Muscle layer of duodenum (tissue), 2 donors: ENCODE data around the gene CASQ2.

Source experiments
- H3K27ac ChIP-seq: one replicate; pipeline ENCODE4 v1.7.0; 2013; ENCODE audit warnings: mild to moderate bottlenecking, low read length
- H3K27me3 ChIP-seq: one replicate; pipeline ENCODE4 v1.7.0; 2013; ENCODE audit warnings: low read depth, mild to moderate bottlenecking, control low read depth, low read length
- H3K36me3 ChIP-seq, 2 donors: one replicate each; pipeline ENCODE4 v1.7.0; 2013; ENCODE audit warnings: low read length in 2 of 2, control low read depth in 1 of 2, mild to moderate bottlenecking in 1 of 2; ENCODE audit not compliant: insufficient read depth in 2 of 2, control insufficient read depth in 1 of 2
- H3K4me1 ChIP-seq, 2 donors: one replicate each; pipeline ENCODE4 v1.7.0; 2013; ENCODE audit warnings: low read length in 2 of 2, mild to moderate bottlenecking in 2 of 2, control low read depth in 1 of 2, moderate library complexity in 1 of 2; ENCODE audit not compliant: insufficient read depth in 2 of 2, control insufficient read depth in 1 of 2
- H3K4me3 ChIP-seq, 2 donors: one replicate each; pipeline ENCODE4 v1.7.0; 2013; ENCODE audit warnings: low read length in 2 of 2, low read depth in 1 of 2, mild to moderate bottlenecking in 1 of 2
- H3K9me3 ChIP-seq, 2 donors: one replicate each; pipeline ENCODE4 v1.7.0; 2013; ENCODE audit warnings: low read length in 2 of 2, control low read depth in 1 of 2, mild to moderate bottlenecking in 1 of 2; ENCODE audit not compliant: control insufficient read depth in 1 of 2
- donor health status: healthy.

The CASQ2 gene

GRCh38 chr1:115768549-115768948 is at the start of gene CASQ2:
Gene CASQ2 (minus strand): TSS chr1:115768714. CDS start chr1:115768541, 173 bp downstream.
- Histone ChIP-seq H3K4me3 (peak within 1 kb of the TSS; percentile 3 to 52), H3K9me3 (no peaks in the 10 kb centered on the region)

GRCh38 chr1:115815694-115816093 is 47.2 kb upstream of the CASQ2 start:
- Histone ChIP-seq H3K9me3 (no peaks in the 10 kb centered on the region), H3K4me1 (no peaks in the 10 kb centered on the region), H3K4me3 (no peak overlapping the region), H3K27ac (no peak overlapping the region), H3K27me3 (no peaks in the 10 kb centered on the region), H3K36me3 (no peaks in the 10 kb centered on the region)

More at GRCh38 chr1:115768549-115768948, at the start of gene CASQ2:
- Histone ChIP-seq H3K4me1 (peaks cover 5 to 7% of the 10 kb centered on the region in 2 donors), H3K27ac (peak within 1 kb of the TSS; percentile 65), H3K27me3 (no peaks in the 10 kb centered on the region), H3K36me3 (no peaks in the 10 kb centered on the region)

DNA sequence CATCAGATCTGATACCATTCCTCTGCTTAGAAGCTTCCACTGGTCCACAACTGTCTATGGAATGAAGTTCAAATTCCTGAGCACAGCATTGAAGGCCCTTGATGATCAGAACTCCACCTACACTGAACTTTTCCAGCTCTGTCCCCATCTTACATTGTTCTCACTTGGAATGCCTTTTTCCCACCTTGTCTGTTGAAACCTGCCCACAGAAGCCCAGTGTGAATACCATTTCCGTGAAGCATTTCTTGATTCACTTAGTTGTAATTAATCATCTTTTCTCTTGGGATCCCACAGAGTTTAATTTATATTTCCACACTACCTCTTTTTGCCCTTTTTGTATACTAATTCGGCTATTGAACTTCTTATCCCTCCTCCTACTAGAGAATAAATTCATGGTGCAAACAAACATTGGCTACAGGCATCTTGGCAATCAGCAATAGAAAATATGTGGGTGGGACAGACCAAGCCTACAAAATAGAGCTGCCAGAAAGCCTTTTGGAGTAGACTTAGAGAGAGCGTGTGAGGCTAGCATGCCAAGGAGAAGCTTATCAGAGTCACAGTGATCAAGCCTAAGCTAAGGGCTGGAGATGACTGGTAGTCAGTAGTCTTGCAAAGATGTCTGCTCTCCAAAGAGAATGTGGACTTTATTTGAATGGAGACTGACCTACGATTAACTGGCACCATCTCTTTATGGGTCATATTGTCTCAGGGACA is 46.3 kb upstream of the CASQ2 start:
- Histone ChIP-seq H3K27ac (no peak overlapping the region), H3K27me3 (no peaks in the 10 kb centered on the region), H3K4me3 (no peak overlapping the region), H3K4me1 (no peaks in the 10 kb centered on the region), H3K36me3 (no peaks in the 10 kb centered on the region), H3K9me3 (no peaks in the 10 kb centered on the region)

- Histone ChIP-seq H3K27me3 (no peaks in the 10 kb centered on the region), H3K4me3 (no peak overlapping the region), H3K36me3 (no peaks in the 10 kb centered on the region), H3K27ac (no peak overlapping the region), H3K9me3 (no peaks in the 10 kb centered on the region), H3K4me1 (no peaks in the 10 kb centered on the region)
These were observed 45.2 kb upstream of the CASQ2 start for GRCh38 chr1:115813727-115814126.

DNA sequence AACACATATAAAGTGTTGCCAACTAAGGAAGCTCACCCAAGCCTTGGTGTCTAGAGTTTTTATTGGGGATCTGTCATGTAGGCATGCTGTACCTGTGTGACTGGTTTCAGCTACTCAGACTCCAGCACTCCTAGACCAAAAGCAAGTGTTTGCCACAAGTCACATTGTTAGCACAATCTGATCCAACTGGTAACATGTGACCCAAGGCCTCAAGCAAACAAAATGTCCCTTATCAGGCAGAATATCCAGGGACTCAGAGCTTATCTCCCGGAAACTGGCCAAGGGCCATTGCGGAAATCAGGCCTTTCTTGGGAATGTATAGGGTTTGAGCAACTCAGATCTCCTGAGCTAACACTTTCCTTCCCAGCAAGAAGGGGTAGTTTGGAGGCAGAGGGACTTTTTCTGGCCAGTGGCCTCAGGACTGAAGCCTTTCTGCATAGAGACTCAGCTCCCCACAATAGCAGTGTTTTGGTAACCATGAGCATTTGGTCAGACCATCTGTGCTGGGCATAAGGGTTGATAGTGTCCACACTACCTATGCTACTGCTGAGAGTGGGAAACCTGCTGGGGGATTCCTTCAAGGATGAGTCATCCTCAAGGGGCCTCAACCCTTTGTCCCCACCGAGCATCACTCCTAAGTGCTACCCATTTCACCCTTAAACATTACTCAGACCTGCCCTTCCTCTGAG is 42.8 kb upstream of the CASQ2 start:
- no peaks in the 10 kb centered on the region for H3K36me3 ChIP-seq
- H3K4me3 ChIP-seq: no peak overlapping the region
- no peak overlapping the region for H3K27ac ChIP-seq
- no peaks in the 10 kb centered on the region for H3K27me3 ChIP-seq
- no peaks in the 10 kb centered on the region for H3K4me1 ChIP-seq
- H3K9me3 ChIP-seq: no peaks in the 10 kb centered on the region

- Histone ChIP-seq H3K4me1 (no peaks in the 10 kb centered on the region), H3K9me3 (no peaks in the 10 kb centered on the region), H3K36me3 (no peaks in the 10 kb centered on the region), H3K27ac (no peak overlapping the region), H3K27me3 (no peaks in the 10 kb centered on the region), H3K4me3 (no peak overlapping the region)
These were observed 42.1 kb upstream of the CASQ2 start for GRCh38 chr1:115810609-115811008.

GRCh38 chr1:115809847-115810246 is 41.3 kb upstream of the CASQ2 start:
- no peaks in the 10 kb centered on the region for H3K9me3 ChIP-seq
- no peaks in the 10 kb centered on the region for H3K27me3 ChIP-seq

DNA sequence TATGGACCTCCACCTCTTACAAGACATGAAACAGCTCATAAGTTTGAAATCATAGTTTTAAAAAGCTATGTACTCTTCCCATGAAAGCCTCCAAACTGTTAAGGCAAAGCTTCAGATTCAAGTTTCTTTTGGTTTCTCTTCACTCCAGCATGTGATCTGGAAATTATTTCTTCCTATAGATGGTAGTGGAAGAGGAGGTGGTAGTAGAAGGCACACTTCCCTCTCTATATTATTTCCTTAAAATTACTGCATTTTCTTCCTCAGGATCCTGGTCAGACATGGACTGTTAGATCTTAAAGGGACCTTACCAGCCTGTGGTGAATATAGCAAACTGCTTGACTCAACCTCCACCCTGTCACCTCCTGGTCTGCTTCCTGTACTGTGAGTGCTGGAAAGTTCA is 40.6 kb upstream of the CASQ2 start:
- no peaks in the 10 kb centered on the region for H3K4me1 ChIP-seq
- no peak overlapping the region for H3K27ac ChIP-seq
- no peaks in the 10 kb centered on the region for H3K36me3 ChIP-seq
- H3K4me3 ChIP-seq: no peak overlapping the region
- no peaks in the 10 kb centered on the region for H3K9me3 ChIP-seq
- H3K27me3 ChIP-seq: no peaks in the 10 kb centered on the region

More at GRCh38 chr1:115809847-115810246, 41.3 kb upstream of the CASQ2 start:
- no peaks in the 10 kb centered on the region for H3K36me3 ChIP-seq
- H3K4me1 ChIP-seq: no peaks in the 10 kb centered on the region
- no peak overlapping the region for H3K27ac ChIP-seq
- no peak overlapping the region for H3K4me3 ChIP-seq

- Histone ChIP-seq H3K4me3 (no peak overlapping the region), H3K9me3 (no peaks in the 10 kb centered on the region), H3K4me1 (no peaks in the 10 kb centered on the region)
These were observed 39.2 kb upstream of the CASQ2 start for GRCh38 chr1:115807723-115808122.

DNA sequence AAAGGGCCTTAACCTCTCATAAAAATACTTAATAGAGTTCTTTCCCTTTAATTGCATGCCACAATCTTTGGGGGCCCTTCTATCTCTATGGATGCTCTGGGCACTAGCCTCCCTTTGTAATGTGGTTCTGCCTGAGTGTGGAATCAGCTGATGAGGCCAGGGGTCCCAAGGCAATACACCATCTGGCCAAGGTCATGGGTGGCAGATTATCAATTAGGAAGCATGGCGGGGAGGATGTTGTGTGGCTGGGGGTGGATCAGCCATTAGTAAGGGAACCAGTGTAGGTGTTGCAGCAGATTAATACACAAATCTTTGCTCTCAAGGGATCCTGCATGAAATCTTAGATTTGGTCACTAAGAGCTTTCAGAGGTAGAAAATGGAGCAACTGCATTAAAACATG is 37.1 kb upstream of the CASQ2 start:
- Histone ChIP-seq H3K9me3 (no peaks in the 10 kb centered on the region), H3K27me3 (no peaks in the 10 kb centered on the region), H3K4me3 (no peak overlapping the region), H3K36me3 (no peaks in the 10 kb centered on the region), H3K27ac (no peak overlapping the region), H3K4me1 (no peaks in the 10 kb centered on the region)

More at GRCh38 chr1:115807723-115808122, 39.2 kb upstream of the CASQ2 start:
- H3K27me3 ChIP-seq: no peaks in the 10 kb centered on the region
- no peaks in the 10 kb centered on the region for H3K36me3 ChIP-seq
- no peak overlapping the region for H3K27ac ChIP-seq

GRCh38 chr1:115802416-115802815 is 33.9 kb upstream of the CASQ2 start:
- no peaks in the 10 kb centered on the region for H3K9me3 ChIP-seq
- H3K4me3 ChIP-seq: no peak overlapping the region
- no peaks in the 10 kb centered on the region for H3K27me3 ChIP-seq
- no peak overlapping the region for H3K27ac ChIP-seq
- no peaks in the 10 kb centered on the region for H3K4me1 ChIP-seq
- H3K36me3 ChIP-seq: no peaks in the 10 kb centered on the region
